SH-SY5Y (cell line): ENCODE results near the gene ADCY2.

Experiments
- GATA2 ChIP-seq: IDR thresholded peaks from 2 replicates; pipeline ENCODE4 v1.6.1; 2011; ENCODE audit warnings: mild to moderate bottlenecking, low read depth, low read length
- GATA3 ChIP-seq: IDR thresholded peaks from 2 replicates; pipeline ENCODE4 v1.6.1; 2011; ENCODE audit warnings: low read depth, mild to moderate bottlenecking, low read length, moderate library complexity

DNA sequence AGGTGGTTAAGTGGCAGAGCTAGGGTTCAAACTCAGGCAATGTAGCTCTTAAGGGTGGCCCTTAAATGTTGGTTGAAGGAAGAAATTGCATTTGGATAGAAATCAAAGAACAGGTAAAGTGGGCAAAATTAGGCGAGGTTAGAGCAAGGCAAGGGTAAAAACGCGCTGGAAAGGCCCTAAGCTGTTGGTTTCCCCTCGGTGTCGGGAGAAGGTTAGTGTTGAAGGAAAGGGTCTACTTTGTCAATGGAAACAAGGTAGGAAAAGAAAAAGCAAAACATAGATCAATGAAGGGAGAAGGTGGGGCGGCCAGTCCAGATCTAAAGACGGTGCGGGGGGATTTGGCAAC lies 472.5 kb downstream of the ADCY2 start:
- TF ChIP-seq GATA2: no peak
- TF ChIP-seq GATA3: no peak
